ENCODE measurements around the gene KIF21B.
"Not testable (repeated sequence)": the region's sequence is repeated elsewhere in the genome, so short reads cannot be mapped to it uniquely, and the experiment has no call there.

The KIF21B gene

DNA sequence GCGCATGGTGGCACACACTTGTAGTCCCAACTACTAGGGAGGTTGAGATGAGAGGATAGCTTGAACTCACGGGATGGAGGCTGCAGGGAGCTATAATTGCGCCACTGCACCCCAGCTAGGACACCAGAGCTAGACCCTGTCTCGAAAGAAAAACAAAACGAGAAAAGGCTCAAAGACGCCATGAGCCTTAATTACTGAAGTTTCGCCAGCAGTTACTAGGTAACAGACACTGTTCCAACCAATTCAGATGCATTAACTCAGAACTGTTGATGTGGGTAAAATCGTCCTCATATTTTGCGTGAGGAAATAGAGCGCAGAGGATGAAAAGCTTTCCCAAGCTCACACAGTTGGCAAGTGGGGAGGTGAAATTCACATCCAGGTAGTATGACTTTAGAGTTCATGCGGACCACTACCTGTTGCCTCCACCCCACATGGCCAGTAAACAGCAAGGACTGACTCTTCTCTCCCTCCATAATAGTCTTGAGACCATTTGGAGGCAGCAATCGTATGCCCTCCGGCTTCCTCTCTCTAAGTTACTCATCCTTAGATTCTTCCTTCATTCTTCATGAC, 88.8 kb downstream of the KIF21B start:
- Histone ChIP-seq H3K27me3 (no peaks in the 10 kb centered on the region), H3K4me1 (peaks cover 0 to 5% (median 1%) of the 10 kb centered on the region in 4 donors), H3K27ac (no peak overlapping the region), H3K4me3 (no peak overlapping the region), H3K9me3 (no peaks in the 10 kb centered on the region), H3K36me3 (no peaks in the 10 kb centered on the region)
- intact Hi-C loops (cut with DNase I; ENCODE audit: low total_unique reads), result no loop called here
- TF ChIP-seq, protein P1, sequence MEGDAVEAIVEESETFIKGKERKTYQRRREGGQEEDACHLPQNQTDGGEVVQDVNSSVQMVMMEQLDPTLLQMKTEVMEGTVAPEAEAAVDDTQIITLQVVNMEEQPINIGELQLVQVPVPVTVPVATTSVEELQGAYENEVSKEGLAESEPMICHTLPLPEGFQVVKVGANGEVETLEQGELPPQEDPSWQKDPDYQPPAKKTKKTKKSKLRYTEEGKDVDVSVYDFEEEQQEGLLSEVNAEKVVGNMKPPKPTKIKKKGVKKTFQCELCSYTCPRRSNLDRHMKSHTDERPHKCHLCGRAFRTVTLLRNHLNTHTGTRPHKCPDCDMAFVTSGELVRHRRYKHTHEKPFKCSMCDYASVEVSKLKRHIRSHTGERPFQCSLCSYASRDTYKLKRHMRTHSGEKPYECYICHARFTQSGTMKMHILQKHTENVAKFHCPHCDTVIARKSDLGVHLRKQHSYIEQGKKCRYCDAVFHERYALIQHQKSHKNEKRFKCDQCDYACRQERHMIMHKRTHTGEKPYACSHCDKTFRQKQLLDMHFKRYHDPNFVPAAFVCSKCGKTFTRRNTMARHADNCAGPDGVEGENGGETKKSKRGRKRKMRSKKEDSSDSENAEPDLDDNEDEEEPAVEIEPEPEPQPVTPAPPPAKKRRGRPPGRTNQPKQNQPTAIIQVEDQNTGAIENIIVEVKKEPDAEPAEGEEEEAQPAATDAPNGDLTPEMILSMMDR (IDR thresholded peaks at IDR 0.05), result no peak
- peak in 1 of 2 donors; percentile 28 for DNase-seq

DNA sequence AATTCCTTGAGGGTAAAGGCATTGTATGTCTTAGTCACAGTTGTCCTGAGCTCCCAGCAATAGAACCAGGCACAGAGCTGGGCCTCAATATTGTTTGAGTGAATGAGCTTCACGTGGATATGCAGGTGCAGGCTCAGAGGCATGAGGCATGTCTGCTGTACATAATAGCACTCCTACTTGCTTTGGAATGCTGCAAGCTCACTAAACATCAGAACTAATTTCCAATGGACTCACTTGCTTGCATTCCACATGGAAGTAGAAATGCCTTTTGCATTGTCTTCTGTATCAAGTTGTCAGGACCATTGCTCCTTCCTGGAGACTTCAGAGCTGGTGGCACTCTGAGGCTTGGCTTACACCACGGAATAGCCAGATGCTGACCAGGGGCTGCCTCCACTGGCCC, 91.7 kb downstream of the KIF21B start:
- Histone ChIP-seq H3K36me3 (no peaks in the 10 kb centered on the region), H3K4me3 (no peak overlapping the region), H3K9me3 (no peaks in the 10 kb centered on the region), H3K4me1 (peaks cover 0 to 15% (median 5%) of the 10 kb centered on the region in 4 donors), H3K27ac (no peak overlapping the region), H3K27me3 (no peaks in the 10 kb centered on the region)
- intact Hi-C loops (cut with DNase I; ENCODE audit: low total_unique reads), result no loop called here
- TF ChIP-seq, protein P1 (IDR thresholded peaks at IDR 0.05), result no peak
- DNase-seq, result peak in 1 of 2 donors; percentile 24

DNA sequence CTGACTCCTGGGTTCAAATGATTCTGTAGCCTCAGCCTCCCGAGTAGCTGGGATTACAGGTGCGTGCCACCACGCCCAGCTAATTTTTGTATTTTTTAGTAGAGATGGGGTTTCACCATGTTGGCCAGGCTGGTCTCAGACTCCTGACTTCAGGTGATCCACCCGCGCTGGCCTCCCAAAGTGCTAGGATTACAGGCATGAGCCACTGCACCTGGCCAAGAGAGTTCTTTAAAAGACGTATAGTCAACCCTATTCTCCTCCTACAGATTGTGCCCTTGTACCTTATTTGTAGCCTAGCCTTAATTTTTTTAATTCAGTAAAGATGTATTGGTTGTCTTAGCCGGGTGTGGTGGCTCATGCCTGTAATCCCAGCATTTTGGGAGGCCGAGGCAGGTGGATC, 93.2 kb downstream of the KIF21B start:
- DNase-seq; H3K4me3 ChIP-seq; H3K36me3 ChIP-seq; H3K9me3 ChIP-seq; H3K27me3 ChIP-seq; intact Hi-C loops (cut with DNase I; ENCODE audit: low total_unique reads): not testable (repeated sequence)
- Histone ChIP-seq H3K4me1 (peaks cover 0 to 15% (median 5%) of the 10 kb centered on the region in 4 donors), H3K27ac (peak overlapping the region; percentile 55 to 65)

DNA sequence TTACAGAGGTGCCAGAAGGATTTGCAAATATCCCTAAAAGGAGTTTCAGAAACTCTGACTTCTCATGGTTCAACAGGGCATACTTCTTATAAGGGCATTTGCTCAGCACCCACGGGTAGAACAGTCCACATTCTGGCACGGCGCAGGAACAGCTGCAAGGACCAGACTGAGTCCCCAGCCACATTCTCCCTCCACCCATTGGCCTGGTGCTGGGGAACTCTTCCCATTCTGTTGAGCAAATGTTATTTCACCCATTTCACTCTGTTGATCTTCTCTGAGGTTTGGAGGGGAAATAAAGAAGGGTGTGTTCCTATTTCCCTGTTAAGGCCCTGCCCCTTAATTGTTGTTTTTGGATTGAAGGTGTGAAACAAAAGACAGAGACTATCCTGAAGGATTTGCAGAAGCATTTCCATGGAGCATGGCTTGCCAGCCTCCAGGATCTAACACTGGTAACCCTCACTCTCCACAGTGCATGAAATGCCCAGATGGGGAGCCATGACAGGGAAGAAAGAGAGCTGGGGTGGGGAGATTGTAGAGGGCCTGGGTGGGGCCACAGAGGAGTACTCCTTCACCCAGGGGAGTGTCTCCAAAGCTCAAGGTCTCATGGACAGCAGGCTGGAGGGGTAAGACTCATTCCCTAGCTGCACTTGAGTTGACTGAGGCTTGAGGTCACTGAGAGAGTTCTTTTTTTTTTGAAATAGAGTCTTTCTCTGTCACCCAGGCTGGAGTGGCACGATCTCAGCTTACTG, 93.8 kb downstream of the KIF21B start:
- Histone ChIP-seq H3K4me3 (no peak overlapping the region), H3K4me1 (peaks cover 0 to 17% (median 5%) of the 10 kb centered on the region in 4 donors), H3K27me3 (no peaks in the 10 kb centered on the region), H3K9me3 (no peaks in the 10 kb centered on the region), H3K36me3 (no peaks in the 10 kb centered on the region), H3K27ac (peak overlapping the region; percentile 55 to 65)
- TF ChIP-seq, protein P1 (IDR thresholded peaks at IDR 0.05), result no peak
- peak in 1 of 2 donors; percentile 77 for DNase-seq
- intact Hi-C loops (cut with DNase I; ENCODE audit: low total_unique reads), result no loop called here

DNA sequence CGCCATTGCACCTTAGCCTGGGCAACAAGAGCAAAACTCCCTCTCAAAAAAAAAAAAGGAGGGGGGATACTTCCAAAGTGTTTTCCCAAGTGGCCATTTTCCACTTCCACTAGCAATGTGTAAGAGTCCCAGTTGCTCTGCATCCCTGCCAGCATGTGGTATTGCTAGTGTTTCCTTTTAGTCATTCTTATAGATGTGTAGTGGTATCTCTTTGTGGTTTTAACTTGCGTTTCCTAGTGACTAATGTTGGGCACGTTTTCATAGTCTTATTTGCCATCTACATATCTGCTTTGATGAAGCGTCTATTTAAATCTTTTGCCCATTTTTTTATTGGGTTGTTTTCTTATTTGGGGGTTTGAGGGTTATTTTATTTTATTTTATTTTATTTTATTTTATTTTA, 97.7 kb downstream of the KIF21B start:
- no peak overlapping the region for H3K4me3 ChIP-seq
- intact Hi-C loops (cut with DNase I; ENCODE audit: low total_unique reads), result no loop called here
- DNase-seq, result no peak
- no peak overlapping the region for H3K27ac ChIP-seq
- H3K27me3 ChIP-seq, result no peaks in the 10 kb centered on the region
- no peaks in the 10 kb centered on the region for H3K36me3 ChIP-seq
- no peaks in the 10 kb centered on the region for H3K9me3 ChIP-seq
- TF ChIP-seq, protein P1 (IDR thresholded peaks at IDR 0.05), result no peak
- peaks cover 0 to 46% (median 8%) of the 10 kb centered on the region in 4 donors for H3K4me1 ChIP-seq

DNA sequence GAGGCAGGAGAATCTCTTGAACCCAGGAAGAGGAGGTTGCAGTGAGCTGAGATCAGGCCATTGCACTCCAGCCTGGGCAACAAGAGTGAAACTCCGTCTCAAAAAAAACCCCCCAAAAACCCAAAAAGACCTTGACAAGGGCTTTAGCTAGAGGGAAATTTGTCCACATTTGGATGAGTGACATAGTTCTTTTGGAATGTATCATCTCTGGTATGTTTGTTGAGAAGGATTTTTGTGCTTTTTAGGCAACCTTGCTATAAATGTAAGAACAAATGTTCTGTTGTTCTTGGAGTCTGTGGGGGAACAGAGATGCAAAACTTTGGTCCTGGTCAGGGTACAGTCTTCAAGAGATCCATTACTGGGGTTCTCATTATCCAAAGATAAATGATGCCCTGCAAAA, 99.9 kb downstream of the KIF21B start:
- Histone ChIP-seq H3K4me3 (no peak overlapping the region), H3K27me3 (no peaks in the 10 kb centered on the region), H3K27ac (peak overlapping the region; percentile 31 to 60), H3K9me3 (no peaks in the 10 kb centered on the region), H3K36me3 (no peaks in the 10 kb centered on the region), H3K4me1 (peaks cover 0 to 31% (median 3%) of the 10 kb centered on the region in 4 donors)
- DNase-seq, result no peak
- TF ChIP-seq, protein P1 (IDR thresholded peaks at IDR 0.05), result no peak
- intact Hi-C loops (cut with DNase I; ENCODE audit: low total_unique reads), result no loop called here

Data from tibial artery (tissue), 4 donors.